RWPE2 (cell line): ENCODE measurements around the gene CSNK1D.
"Not testable (repeated sequence)": the region's sequence is repeated elsewhere in the genome, so short reads cannot be mapped to it uniquely, and the experiment has no call there.

ENCODE experiments used
- ATAC-seq: fragments of 200-7000 bp; cut with Tn5 transposase; 3 replicates; pipeline ENCODE4 v1.9.1; 2021; ENCODE audit warnings: low read depth
- DNase-seq: peaks from one replicate; pipeline ENCODE4 v3.0.0-alpha.2; 2020; ENCODE audit warnings: low spot score
- H3K27ac ChIP-seq: fragments of 450-650 bp; 2 replicates; pipeline ENCODE4 v1.5.1; 2017; ENCODE audit warnings: mild to moderate bottlenecking; ENCODE audit not compliant: poor library complexity, severe bottlenecking
- H3K27me3 ChIP-seq: fragments of 250-450 bp; sonication (Bioruptor Pico); 2 replicates; pipeline ENCODE4 v1.5.1; 2021; ENCODE audit warnings: mild to moderate bottlenecking, moderate library complexity; ENCODE audit not compliant: insufficient read depth, poor library complexity, severe bottlenecking
- H3K36me3 ChIP-seq: fragments of 250-450 bp; sonication (Bioruptor Pico); 2 replicates; pipeline ENCODE4 v1.5.1; 2020; ENCODE audit warnings: low read depth, mild to moderate bottlenecking, moderate library complexity
- H3K4me1 ChIP-seq: fragments of 250-450 bp; sonication (Bioruptor Pico); 2 replicates; pipeline ENCODE4 v1.5.1; 2021; ENCODE audit warnings: mild to moderate bottlenecking, moderate library complexity; ENCODE audit not compliant: insufficient read depth, poor library complexity, severe bottlenecking
- H3K4me3 ChIP-seq: fragments of 250-450 bp; sonication (Bioruptor Pico); 2 replicates; pipeline ENCODE4 v1.5.1; 2021; ENCODE audit warnings: mild to moderate bottlenecking, moderate library complexity; ENCODE audit not compliant: severe bottlenecking
- H3K9me3 ChIP-seq: fragments of 250-450 bp; sonication (Bioruptor Pico); 2 replicates; pipeline ENCODE4 v1.5.1; 2021; ENCODE audit warnings: mild to moderate bottlenecking, moderate library complexity; ENCODE audit not compliant: severe bottlenecking
- CTCF ChIP-seq: fragments of 450-650 bp; IDR thresholded peaks from one replicate; pipeline ENCODE4 v1.5.1; 2017; ENCODE audit warnings: mild to moderate bottlenecking, moderate library complexity; ENCODE audit not compliant: poor library complexity, severe bottlenecking

The CSNK1D gene

DNA sequence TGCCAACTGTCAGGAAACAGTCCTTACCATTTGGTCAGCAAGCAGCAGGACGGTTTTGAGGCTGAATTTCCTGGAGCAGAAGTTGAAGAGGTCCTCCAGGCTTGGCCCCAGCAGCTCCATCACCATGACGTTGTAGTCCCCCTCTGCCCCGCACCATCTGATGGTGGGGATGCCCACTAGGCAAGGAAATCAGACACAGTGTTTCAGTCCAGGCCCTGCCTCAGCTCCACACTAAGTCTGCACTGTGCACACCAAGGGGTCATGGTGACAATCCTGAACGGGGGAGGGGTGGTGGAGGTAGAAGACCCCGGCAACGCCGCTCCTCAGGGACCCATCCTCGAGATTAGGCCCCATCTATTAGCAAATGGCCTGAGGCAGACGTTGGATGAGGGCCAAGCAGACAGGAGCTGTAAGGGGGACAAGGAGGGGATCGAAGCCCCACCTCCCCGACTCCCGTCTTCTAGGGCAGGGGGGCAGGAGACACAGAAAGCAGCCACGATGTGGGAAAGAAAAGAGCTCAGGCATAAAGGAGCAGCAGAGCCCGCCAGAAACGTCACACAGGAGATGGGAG, 18.0 kb downstream of the CSNK1D start:
- no peak for ATAC-seq
- no peak for TF ChIP-seq CTCF
- H3K36me3 ChIP-seq = peaks cover 78% of the 10 kb centered on the region

GRCh38 chr17:82254746-82255145, 18.8 kb downstream of the CSNK1D start:
- not testable (repeated sequence) for DNase-seq, ATAC-seq, H3K27ac ChIP-seq, H3K9me3 ChIP-seq, H3K27me3 ChIP-seq, H3K4me1 ChIP-seq, H3K4me3 ChIP-seq
- peaks cover 85% of the 10 kb centered on the region for H3K36me3 ChIP-seq

More for the DNA sequence above, 18.0 kb downstream of the CSNK1D start:
- Histone ChIP-seq H3K27me3 (no peaks in the 10 kb centered on the region), H3K4me1 (no peaks in the 10 kb centered on the region), H3K27ac (no peak overlapping the region), H3K4me3 (no peak overlapping the region), H3K9me3 (no peaks in the 10 kb centered on the region)
- no peak for DNase-seq

GRCh38 chr17:82254096-82254495, 19.4 kb downstream of the CSNK1D start:
- H3K9me3 ChIP-seq, H3K27me3 ChIP-seq, H3K4me3 ChIP-seq, H3K27ac ChIP-seq, DNase-seq, ATAC-seq, H3K4me1 ChIP-seq: not testable (repeated sequence)
- H3K36me3 ChIP-seq = peaks cover 85% of the 10 kb centered on the region

GRCh38 chr17:82253179-82253544, 20.3 kb downstream of the CSNK1D start:
- Histone ChIP-seq H3K9me3 (no peaks in the 10 kb centered on the region), H3K27me3 (no peaks in the 10 kb centered on the region), H3K36me3 (peaks cover 85% of the 10 kb centered on the region), H3K4me3 (no peak overlapping the region), H3K4me1 (peaks cover 2% of the 10 kb centered on the region), H3K27ac (no peak overlapping the region)
- no peak for ATAC-seq
- no peak for TF ChIP-seq CTCF
- no peak for DNase-seq

GRCh38 chr17:82252511-82253178, 20.9 kb downstream of the CSNK1D start:
- DNase-seq (no peak), ATAC-seq (no peak)
- Histone ChIP-seq H3K36me3 (peaks cover 85% of the 10 kb centered on the region), H3K4me3 (no peak overlapping the region), H3K27ac (no peak overlapping the region), H3K9me3 (no peaks in the 10 kb centered on the region), H3K27me3 (no peaks in the 10 kb centered on the region), H3K4me1 (peaks cover 7% of the 10 kb centered on the region)
- no peak for TF ChIP-seq CTCF

DNA sequence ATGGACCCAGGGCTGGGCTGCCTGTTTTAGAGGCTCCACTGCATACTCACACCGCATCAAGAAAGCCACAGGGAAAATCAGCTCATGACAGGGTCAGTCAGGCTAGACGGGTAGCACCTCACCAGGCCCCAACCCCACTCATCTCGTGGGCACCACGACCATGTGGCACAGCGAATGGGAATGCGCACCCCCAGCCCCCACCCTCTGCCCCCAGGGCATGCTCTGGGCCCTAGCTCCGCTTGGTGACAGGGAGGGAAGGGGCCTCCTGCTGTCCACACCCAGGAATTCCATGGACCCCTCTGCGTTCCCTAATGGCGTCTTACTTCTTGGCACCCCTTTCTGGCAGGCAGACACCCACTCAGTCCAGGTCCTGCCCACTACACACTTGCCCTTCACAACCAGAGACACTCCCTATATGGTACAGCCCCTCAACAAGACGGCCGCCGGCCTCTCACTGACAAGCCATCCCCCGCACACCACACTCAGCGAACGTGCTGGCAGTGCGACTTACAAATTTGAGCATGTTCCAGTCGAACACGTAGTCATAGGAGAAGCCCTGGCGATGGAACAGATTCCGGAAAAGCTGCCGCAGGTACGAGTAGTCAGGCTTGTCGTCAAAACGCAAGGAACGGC, 22.5 kb downstream of the CSNK1D start:
- Histone ChIP-seq H3K4me1 (peaks cover 24% of the 10 kb centered on the region), H3K27me3 (no peaks in the 10 kb centered on the region), H3K36me3 (peaks cover 84% of the 10 kb centered on the region), H3K27ac (no peak overlapping the region), H3K9me3 (no peaks in the 10 kb centered on the region), H3K4me3 (no peak overlapping the region)
- ATAC-seq = no peak
- no peak for DNase-seq
- TF ChIP-seq CTCF = no peak
